Activated CD8-positive, alpha-beta memory T cell treated with anti-CD3 and anti-CD28 coated beads, Interleukin-2, amount 50 U/mL, for 1 hour (primary cell): ENCODE data around the gene OR52B2.

Source experiments
- DNase-seq: peaks from one replicate; pipeline ENCODE4 v3.0.0-alpha.2; 2020; ENCODE audit errors: extremely low read depth

Gene OR52B2

GRCh38 chr11:6170226-6170625 is at the start of gene OR52B2:
Gene OR52B2 (minus strand): TSS chr11:6170326. CDS start chr11:6170326, 0 bp downstream.
- no peak for DNase-seq

DNA sequence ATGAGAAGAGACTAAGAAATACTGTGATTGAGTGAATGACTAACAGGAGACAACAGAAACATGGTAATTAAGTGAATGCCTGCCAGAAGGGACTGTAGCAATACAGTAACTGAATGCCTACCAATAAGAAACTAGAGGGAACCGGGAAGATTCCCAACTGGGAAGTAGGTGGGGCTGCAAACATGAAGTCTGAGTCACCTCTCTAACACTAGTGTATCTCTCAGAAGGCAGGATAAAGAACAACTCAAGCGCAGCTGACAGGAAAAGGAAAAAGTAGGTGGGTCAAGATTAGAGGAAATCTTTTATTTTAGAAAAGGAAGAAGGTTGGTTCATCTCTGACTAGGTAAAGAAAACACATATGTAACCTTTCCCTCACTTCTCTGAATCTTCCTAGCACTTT is 49.2 kb upstream of the OR52B2 start:
- DNase-seq, result no peak

DNA sequence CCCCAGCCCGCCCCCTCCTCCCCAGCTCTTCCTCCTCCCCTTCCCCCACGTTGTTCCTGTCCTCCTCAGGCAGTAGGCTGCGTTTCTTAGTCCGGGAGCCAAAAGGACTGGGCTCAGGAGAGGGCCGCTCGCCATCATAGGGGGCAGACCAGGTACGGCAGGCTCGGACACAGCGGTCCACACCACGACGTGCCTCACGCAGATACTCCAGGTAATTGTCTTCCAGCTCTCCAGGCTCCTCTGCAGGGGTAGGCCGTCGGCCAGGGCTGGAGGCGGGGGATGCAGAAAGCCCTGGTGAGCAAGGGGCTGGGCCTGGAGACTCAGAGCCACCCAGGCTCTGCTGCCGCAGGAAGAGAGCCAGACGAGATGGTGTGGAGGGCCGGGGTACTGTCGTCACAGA is 47.6 kb upstream of the OR52B2 start:
- no peak for DNase-seq

GRCh38 chr11:6216501-6216900 is 46.4 kb upstream of the OR52B2 start:
- no peak for DNase-seq

DNA sequence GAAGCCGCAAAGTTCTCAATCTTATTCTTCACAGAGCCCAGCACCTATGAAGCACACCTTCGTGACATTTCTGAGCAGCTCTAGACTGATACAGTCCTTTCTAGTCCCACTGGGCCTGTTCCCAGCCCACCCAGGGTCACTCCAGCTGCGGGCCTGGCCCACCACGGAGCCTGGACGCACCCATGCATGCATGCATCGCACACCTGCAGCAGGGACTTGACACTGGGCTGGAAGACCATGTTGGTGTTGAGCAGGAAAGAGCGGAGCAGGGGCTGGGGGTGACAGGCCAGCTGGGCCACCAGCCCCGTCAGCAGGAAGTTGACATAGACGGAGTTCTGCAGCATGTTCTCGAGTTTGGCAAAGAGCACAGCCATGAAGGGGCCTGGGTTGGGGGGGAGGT is 44.4 kb upstream of the OR52B2 start:
- no peak for DNase-seq

DNA sequence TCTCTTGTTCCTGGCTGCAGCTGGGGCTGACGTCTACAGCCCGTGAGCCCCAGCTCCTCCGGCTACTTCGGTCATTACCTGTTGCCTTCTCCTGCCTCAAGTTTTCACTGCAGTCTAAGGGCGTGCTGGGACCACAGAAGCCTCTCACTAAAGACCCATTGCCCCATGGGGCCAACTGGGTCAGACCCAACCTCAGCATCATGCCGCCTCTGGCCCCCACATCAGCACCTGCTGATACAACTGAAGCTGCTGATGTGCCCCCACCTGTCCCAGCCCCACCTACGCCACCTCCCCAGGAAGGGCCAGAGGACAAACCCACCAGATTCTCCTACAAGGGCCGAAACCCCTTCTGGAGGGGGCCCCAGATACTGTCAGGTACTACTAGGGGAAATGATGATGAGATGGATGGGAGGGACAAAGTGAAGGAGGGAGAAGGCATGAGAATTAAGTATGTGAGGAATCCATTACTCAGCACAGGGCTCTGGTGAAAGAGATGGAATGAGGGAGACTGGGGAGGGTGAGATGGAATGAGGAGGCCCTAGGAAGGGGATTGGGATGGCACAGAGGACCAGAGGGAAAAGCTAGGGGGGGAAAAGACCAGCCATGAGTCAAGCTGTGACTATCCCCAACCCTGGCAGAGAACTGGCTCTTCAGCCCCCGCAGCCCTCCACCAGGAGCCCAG is 40.3 kb upstream of the OR52B2 start:
- no peak for DNase-seq

DNA sequence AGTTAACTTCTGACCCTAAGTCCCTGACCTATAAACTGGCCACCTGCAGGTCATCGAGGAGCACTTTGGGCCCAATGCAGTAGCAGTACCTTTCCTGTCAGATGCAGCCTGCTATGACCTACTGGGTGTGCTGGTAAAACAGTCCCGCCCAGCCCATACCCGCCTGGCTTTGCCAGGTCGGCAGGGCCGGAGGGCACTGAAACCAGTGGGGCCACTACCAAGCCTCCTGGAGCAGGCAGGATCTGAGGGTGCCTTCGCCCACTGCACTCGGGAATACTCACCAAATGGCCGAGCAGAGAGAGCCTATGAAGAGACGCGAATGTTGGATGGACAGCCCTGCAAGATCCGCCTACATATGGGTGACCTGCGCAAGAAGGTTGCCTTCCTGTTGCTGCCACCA is 39.7 kb upstream of the OR52B2 start:
- DNase-seq, result no peak

DNA sequence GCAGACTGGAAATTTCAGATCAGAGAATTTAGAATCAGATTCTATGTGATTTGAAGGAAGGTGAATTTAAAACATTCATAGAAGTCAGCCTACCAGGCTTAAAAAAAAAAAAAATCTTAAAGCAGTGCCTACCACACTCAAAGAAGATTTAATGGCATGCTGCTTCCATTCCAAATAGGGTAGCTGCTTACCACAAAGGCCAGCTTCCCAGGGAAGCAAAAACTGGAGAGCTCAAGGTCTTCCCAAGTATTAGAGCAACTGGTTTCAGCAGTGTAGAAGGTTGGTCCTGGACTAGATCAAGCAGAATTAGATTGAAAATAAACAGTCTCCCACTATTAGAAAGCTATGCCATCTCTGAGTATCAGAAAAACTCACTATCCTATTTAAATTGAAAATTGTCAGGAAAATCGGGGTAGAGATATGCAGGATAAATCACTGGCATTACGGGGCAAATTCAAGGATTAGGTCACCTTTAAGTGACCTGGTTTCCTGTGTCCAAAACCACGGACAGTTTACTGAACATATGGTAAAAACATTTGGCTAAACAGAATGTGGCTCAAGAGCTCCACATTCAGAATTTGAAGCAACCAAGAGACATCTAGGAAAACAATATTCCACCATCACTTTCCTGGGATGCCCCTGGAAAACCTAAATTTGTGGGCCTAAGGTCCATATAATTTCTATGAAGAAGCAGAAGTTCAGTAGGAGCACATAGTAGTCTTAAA is 36.5 kb upstream of the OR52B2 start:
- no peak for DNase-seq

GRCh38 chr11:6205366-6205765 is 35.2 kb upstream of the OR52B2 start, which contains the start of gene C11orf42:
Gene C11orf42 (plus strand): TSS chr11:6205557. CDS start chr11:6205616, 59 bp downstream.
- DNase-seq, result no peak

- no peak for DNase-seq
These were observed 34.6 kb upstream of the OR52B2 start for GRCh38 chr11:6204706-6205105.

DNA sequence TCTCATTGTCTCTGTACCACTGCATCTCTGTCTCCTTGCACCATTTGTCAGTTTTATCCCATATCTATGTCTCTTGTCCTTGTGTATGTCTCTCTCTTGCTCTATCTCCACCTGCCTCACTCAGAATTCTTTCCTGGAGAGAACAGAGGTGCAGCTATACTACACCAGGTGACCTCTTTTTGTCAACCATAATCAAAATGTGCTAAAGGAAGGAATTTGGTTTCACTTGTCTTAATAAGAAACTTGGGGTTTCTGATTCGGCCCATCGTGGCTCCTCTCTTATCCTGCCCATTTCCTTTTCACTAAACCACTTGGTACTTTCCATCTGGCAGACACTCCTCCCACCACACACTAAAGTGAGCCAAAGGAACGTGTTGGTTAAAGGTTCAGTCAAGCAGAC is 33.2 kb upstream of the OR52B2 start:
- no peak for DNase-seq

DNA sequence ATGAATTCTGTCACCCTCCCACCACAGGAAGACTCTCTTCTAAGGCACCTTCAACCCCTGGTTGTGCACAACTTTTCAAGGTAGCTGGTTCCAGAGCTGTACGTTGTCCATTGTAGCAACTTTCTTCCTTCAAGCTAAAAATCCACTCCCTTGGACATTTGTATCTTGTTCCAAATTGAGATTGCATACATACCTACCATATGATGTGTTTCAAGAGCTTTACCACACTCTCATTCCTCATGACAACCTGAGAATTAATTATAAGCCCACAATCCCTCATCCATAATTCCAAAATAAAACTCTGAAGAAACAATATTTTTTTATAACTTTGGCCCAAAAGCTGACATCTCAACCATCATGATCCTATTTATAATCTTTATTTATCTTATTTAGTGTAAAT is 31.9 kb upstream of the OR52B2 start:
- DNase-seq, result no peak

DNA sequence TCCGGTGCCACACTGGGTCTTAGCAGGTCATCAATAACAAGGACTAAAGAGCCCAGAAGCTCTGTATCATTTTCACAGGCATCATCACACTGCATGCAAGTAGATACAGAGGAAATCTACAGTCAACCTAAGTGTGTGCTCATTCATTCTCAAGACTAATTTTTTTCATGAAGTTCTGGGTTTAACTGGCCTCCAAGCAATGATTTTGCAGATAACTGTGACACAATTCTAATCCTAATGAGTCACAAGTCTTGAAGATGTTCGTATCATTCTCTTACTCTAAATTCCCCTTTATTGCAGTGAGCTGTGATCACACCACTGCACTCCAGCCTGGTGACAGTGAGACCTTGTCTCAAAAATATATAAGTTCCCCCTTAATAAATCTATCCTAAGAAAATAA is 31.4 kb upstream of the OR52B2 start:
- DNase-seq, result no peak

- no peak for DNase-seq
These were observed 30.8 kb upstream of the OR52B2 start for GRCh38 chr11:6200975-6201374.

DNA sequence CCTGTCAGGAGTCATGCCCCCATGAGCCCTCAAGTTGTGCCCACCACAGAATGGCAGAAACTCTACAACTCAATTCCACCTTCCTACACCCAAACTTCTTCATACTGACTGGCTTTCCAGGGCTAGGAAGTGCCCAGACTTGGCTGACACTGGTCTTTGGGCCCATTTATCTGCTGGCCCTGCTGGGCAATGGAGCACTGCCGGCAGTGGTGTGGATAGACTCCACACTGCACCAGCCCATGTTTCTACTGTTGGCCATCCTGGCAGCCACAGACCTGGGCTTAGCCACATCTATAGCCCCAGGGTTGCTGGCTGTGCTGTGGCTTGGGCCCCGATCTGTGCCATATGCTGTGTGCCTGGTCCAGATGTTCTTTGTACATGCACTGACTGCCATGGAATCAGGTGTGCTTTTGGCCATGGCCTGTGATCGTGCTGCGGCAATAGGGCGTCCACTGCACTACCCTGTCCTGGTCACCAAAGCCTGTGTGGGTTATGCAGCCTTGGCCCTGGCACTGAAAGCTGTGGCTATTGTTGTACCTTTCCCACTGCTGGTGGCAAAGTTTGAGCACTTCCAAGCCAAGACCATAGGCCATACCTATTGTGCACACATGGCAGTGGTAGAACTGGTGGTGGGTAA is 29.2 kb upstream of the OR52B2 start, which contains the start of gene OR52W1:
TSS of gene OR52W1 (plus strand) at position 51 of the 637 bp plus-strand sequence. CDS start at position 51, 0 bp downstream.
- DNase-seq, result no peak

DNA sequence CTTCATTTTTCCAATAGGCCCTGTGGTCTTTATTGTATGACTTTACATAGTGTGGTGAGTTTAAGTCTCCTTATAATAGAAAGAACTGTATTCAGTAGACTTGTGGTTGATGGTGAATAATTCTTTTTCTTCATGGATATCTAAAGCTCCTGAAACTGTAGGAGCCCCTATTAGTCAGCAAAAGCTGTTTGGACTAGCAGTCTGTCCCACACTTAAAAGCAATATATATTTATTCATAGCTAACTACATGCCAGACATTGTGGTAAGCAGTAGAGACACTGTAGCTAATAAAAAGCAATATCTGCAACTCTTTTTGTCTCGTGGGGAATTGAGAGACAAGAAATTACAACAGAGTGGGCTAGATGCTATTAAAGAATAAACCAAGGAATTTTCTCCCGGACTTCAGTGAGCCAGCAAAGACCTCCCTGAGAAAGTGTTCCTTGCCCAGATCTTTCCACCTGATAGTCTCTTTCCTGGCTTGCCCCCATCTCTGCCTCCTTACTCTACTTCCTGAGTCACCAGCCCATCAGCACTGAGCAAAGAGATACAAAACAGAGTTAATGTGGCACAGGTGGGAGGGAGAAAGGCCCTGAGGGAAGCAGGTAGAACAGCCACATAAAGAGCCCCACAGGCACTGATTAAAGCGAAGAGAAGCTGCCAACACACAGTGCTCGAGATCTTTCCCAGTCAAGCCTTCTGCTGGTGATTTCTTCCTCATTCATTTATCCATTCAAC is 27.5 kb upstream of the OR52B2 start:
- no peak for DNase-seq

DNA sequence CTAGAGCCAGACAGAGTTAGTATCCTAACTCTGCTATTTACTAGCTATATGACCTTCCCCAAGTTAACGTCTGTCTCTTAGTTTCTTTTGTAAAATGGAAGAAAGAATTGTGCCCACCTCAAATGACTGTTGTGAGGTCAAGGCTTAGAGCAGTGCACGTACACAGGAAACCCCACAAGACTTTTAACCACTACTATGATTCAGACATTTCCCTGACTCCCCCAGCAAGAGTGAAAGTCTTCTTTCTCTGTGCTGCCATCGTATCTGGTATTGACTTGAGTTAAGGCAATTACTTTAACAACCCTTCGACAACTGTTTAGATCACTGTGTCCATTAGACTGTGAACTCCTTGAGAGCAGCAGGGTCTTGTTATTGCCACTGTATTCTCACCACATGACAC is 26.3 kb upstream of the OR52B2 start:
- DNase-seq, result no peak

DNA sequence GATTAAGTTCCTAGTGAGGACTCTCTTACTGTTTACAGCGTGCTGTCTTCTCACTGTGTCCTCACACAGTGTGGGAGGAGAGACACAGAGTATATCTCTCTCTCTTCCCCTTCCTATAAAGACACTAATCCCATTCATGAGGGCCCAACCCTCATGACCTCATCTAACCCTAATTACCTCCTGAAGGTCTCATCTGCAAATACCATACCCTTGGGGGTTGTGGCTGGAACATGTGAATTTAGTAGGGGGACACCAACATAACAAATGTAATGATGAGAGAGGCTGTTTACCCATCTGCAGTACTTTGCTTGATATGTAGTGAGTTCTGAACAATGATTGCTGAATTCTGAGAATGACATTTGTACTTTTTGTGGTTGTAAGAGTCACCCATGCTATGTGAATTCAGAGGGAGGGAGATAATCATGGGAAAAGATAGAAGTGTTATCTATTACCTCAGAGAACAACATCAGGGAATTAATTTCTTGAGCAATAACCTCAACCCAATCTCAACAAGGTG is 24.0 kb upstream of the OR52B2 start:
- no peak for DNase-seq

- DNase-seq, result no peak
These were observed 21.6 kb upstream of the OR52B2 start for GRCh38 chr11:6191742-6192141.

- DNase-seq, result no peak
These were observed 5.3 kb upstream of the OR52B2 start for GRCh38 chr11:6175440-6175839.

GRCh38 chr11:6156628-6157359 is 13.3 kb downstream of the OR52B2 start:
- no peak for DNase-seq
